HCT116 (cell line): ENCODE data around the gene SH2D7.

Experiments
- EGR1 ChIP-seq: IDR thresholded peaks from 2 replicates; pipeline ENCODE4 v1.6.1; 2012; ENCODE audit warnings: low read depth
- ELF1 ChIP-seq: IDR thresholded peaks from 2 replicates; pipeline ENCODE4 v1.6.1; 2012; ENCODE audit warnings: low read depth, borderline replicate concordance
- EZH2 ChIP-seq: fragments of 200-600 bp; sonication (generic); IDR thresholded peaks from 2 replicates; pipeline ENCODE4 v1.6.1; 2017; ENCODE audit warnings: antibody characterized with exemption, mixed run types
- FOSL1 ChIP-seq: IDR thresholded peaks from 2 replicates; pipeline ENCODE4 v1.6.1; 2012; ENCODE audit warnings: low read depth
- JUND ChIP-seq: IDR thresholded peaks from 2 replicates; pipeline ENCODE4 v1.6.1; 2012
- POLR2A ChIP-seq: IDR thresholded peaks from 2 replicates; pipeline ENCODE4 v1.7.0; 2011; ENCODE audit warnings: borderline replicate concordance; ENCODE audit not compliant: insufficient read depth, insufficient read length; ENCODE audit errors: extremely low read depth
- RAD21 ChIP-seq: IDR thresholded peaks from 2 replicates; pipeline ENCODE4 v1.6.1; 2012; ENCODE audit warnings: low read depth, mild to moderate bottlenecking
- SIN3A ChIP-seq: IDR thresholded peaks from 2 replicates; pipeline ENCODE4 v1.6.1; 2012; ENCODE audit warnings: low read depth
- ZFX ChIP-seq: fragments of 450-650 bp; IDR thresholded peaks from 2 replicates; pipeline ENCODE4 v1.6.1; 2017
- ZNF274 ChIP-seq: fragments of 200-500 bp; sonication (Bioruptor generic); IDR thresholded peaks from 2 replicates; pipeline ENCODE4 v1.6.1; 2014; ENCODE audit warnings: mild to moderate bottlenecking, low read depth, low read length, inconsistent platforms
- TF ChIP-seq, protein P1 (sequence below), 3 experiments: fragments of 200-600 bp in 1 of 3; sonication (generic) in 1 of 3; IDR thresholded peaks in 2 of 3; conservative IDR thresholded peaks in 1 of 3; 2 replicates each; pipeline ENCODE4 v1.5.1; 2012 to 2017; ENCODE audit warnings: low read depth in 2 of 3, low read length in 2 of 3, antibody characterized with exemption in 1 of 3, borderline replicate concordance in 1 of 3, control low read depth in 1 of 3, mild to moderate bottlenecking in 1 of 3, mixed read lengths in 1 of 3, mixed run types in 1 of 3, moderate library complexity in 1 of 3; ENCODE audit not compliant: insufficient read depth in 1 of 3
- TF ChIP-seq, protein P2 (sequence below): IDR thresholded peaks from 2 replicates; pipeline ENCODE4 v1.6.1; 2012

DNA sequence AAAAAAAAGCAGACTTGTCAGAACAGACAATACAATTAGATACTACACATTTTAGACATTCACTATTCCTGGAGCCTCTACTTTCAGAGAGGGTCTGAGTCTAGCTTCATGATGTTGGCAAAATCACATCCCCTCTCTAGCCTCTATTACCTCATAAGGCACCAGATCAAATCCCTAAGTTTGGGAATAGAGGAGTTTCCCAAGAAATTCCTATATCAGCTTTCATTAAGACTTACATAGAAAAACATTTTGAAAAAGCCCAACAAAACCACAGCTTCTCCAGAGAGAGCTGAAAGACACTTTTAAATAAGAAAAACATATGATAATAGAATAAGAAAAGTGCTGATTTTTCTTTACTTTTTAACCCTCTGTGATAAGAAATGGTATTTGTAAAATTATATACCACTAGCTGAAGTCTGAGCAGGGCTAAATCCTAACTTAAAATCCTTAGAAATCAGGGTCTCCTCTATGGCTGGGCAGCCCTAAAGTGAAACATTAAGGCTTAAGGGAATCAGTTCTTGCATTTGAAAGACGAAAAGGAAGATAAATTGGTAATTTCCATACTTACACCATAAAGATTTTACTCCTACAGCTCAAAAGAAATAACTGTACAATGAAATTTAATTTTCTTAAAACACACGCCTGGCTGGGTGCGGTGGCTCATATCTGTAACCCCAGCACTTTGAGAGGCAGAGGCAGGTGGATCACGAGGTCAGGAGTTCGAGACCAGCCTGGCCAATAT is 19.1 kb upstream of the SH2D7 start:
- TF ChIP-seq, protein P1, sequence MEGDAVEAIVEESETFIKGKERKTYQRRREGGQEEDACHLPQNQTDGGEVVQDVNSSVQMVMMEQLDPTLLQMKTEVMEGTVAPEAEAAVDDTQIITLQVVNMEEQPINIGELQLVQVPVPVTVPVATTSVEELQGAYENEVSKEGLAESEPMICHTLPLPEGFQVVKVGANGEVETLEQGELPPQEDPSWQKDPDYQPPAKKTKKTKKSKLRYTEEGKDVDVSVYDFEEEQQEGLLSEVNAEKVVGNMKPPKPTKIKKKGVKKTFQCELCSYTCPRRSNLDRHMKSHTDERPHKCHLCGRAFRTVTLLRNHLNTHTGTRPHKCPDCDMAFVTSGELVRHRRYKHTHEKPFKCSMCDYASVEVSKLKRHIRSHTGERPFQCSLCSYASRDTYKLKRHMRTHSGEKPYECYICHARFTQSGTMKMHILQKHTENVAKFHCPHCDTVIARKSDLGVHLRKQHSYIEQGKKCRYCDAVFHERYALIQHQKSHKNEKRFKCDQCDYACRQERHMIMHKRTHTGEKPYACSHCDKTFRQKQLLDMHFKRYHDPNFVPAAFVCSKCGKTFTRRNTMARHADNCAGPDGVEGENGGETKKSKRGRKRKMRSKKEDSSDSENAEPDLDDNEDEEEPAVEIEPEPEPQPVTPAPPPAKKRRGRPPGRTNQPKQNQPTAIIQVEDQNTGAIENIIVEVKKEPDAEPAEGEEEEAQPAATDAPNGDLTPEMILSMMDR (IDR thresholded peaks at IDR 0.05 in 2 of 3, conservative IDR thresholded peaks at IDR 0.05 in 1 of 3; ENCODE audit: borderline replicate concordance in 1 of 3, insufficient read depth in 1 of 3, low read depth in 2 of 3, low read length in 2 of 3): no peak
- TF ChIP-seq ZFX (no peak), POLR2A (no peak), ZNF274 (no peak), EZH2 (no peak), RAD21 (no peak), FOSL1 (no peak), ELF1 (no peak), SIN3A (no peak), EGR1 (no peak), JUND (no peak)
- TF ChIP-seq, protein P2, sequence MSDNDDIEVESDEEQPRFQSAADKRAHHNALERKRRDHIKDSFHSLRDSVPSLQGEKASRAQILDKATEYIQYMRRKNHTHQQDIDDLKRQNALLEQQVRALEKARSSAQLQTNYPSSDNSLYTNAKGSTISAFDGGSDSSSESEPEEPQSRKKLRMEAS: no peak
